Liver (tissue), 3 donors: ENCODE measurements around the gene ACOT2.

Source experiments
- EGR1 ChIP-seq, 2 donors: IDR thresholded peaks; 2 replicates each; pipeline ENCODE4 v1.6.1; 2016 to 2018; ENCODE audit warnings: antibody characterized with exemption in 2 of 2, low read depth in 2 of 2
- FOXA1 ChIP-seq: IDR thresholded peaks from 2 replicates; pipeline ENCODE4 v1.6.1; 2016; ENCODE audit warnings: antibody characterized with exemption
- TAF1 ChIP-seq: conservative IDR thresholded peaks from 2 replicates; pipeline ENCODE4 v1.6.1; 2016; ENCODE audit warnings: antibody characterized with exemption, mild to moderate bottlenecking
- TF ChIP-seq, protein P1 (sequence below): fragments of 150-350 bp; IDR thresholded peaks from 2 replicates; pipeline ENCODE4 v1.5.1; 2017; ENCODE audit warnings: improper control_type of control experiment, low read depth, low read length; ENCODE audit not compliant: missing input control
- TF ChIP-seq, protein P2 (sequence below): IDR thresholded peaks from 2 replicates; pipeline ENCODE4 v1.6.1; 2016; ENCODE audit warnings: antibody characterized with exemption
- TF ChIP-seq, protein P3 (sequence below): IDR thresholded peaks from 2 replicates; pipeline ENCODE4 v1.6.1; 2016; ENCODE audit warnings: antibody characterized with exemption
- donor health status: healthy.
- donor health status: healthy.

DNA sequence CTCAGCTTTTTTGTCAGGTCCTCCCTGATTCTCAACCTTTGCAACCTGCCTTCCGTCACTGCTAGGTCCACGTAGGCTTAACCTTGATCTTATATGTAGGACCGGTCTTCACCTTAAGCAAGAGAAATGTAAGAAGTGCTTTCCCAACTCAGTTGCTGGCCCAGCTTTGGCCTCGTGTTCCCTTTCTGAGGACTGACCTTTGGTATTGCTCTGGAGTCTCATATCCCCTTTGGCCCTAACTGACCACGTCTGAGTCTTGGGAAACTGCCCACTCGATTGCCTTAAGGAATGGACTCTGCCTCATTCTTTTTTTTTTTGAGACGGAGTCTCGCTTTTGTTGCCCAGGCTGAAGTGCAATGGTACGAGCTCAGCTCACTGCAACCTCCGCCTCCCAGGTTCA, 51.3 kb downstream of the ACOT2 start:
- TF ChIP-seq, protein P1, sequence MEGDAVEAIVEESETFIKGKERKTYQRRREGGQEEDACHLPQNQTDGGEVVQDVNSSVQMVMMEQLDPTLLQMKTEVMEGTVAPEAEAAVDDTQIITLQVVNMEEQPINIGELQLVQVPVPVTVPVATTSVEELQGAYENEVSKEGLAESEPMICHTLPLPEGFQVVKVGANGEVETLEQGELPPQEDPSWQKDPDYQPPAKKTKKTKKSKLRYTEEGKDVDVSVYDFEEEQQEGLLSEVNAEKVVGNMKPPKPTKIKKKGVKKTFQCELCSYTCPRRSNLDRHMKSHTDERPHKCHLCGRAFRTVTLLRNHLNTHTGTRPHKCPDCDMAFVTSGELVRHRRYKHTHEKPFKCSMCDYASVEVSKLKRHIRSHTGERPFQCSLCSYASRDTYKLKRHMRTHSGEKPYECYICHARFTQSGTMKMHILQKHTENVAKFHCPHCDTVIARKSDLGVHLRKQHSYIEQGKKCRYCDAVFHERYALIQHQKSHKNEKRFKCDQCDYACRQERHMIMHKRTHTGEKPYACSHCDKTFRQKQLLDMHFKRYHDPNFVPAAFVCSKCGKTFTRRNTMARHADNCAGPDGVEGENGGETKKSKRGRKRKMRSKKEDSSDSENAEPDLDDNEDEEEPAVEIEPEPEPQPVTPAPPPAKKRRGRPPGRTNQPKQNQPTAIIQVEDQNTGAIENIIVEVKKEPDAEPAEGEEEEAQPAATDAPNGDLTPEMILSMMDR, result no peak
- TF ChIP-seq EGR1 (IDR thresholded peaks at IDR 0.05; ENCODE audit: low read depth in 2 of 2) (no peak), FOXA1 (no peak), TAF1 (no peak)
- TF ChIP-seq, protein P2, sequence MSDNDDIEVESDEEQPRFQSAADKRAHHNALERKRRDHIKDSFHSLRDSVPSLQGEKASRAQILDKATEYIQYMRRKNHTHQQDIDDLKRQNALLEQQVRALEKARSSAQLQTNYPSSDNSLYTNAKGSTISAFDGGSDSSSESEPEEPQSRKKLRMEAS, result no peak
- TF ChIP-seq, protein P3, sequence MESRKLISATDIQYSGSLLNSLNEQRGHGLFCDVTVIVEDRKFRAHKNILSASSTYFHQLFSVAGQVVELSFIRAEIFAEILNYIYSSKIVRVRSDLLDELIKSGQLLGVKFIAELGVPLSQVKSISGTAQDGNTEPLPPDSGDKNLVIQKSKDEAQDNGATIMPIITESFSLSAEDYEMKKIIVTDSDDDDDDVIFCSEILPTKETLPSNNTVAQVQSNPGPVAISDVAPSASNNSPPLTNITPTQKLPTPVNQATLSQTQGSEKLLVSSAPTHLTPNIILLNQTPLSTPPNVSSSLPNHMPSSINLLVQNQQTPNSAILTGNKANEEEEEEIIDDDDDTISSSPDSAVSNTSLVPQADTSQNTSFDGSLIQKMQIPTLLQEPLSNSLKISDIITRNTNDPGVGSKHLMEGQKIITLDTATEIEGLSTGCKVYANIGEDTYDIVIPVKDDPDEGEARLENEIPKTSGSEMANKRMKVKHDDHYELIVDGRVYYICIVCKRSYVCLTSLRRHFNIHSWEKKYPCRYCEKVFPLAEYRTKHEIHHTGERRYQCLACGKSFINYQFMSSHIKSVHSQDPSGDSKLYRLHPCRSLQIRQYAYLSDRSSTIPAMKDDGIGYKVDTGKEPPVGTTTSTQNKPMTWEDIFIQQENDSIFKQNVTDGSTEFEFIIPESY, result no peak
